ENCODE results near the gene APBB3. TPM values are rescaled to one million over a fixed set of nuclear protein-coding genes. Genes with fewer than 3 reads are reported as not detected.
A peak's percentile ranks its signal among the peaks of the same experiment; 100 is the strongest.
"Not testable (repeated sequence)": the region's sequence is repeated elsewhere in the genome, so short reads cannot be mapped to it uniquely, and the experiment has no call there.

APBB3 gene
- total RNA-seq, 2 experiments from 2014 or later, result 20.0 to 24.8 TPM

GRCh38 chr5:140593070-140593469 is 28.7 kb upstream of the APBB3 start:
- H3K27me3 Mint-ChIP-seq; ATAC-seq; H3K4me1 Mint-ChIP-seq; H3K9me3 Mint-ChIP-seq (ENCODE audit: low read depth); CTCF ChIA-PET; H3K36me3 Mint-ChIP-seq; DNase-seq; H3K4me3 Mint-ChIP-seq; H3K27ac Mint-ChIP-seq: not testable (repeated sequence)

DNA sequence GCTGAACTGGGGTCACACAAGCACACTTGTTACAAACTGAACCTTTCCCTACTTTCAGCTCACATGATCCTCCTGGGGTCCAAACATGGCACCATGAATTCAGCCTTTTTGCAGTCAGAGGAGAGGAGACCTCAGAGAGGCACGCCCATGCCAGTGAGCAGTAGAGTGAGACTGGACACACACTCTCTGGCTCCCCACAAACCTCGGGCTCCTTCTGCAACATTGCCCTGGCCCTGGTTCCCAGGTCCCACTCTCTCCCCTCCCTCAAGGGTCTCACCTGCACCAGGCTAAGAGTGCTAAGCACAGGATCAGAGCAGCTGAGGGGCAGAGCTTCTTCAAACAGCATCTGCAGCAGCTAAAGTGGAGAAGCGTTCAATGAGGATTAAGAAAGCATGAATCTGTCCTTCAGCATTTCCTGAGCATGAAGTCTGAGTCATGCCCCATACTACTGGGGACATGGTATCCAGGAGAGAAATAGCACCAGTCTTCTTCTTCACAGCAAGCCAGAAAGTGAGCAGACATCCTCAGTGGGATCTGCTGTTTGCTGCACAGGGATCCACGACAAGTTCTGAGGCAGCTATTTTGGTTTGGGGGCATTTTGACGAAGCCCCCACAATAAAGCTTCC is 27.5 kb upstream of the APBB3 start:
- H3K27me3 Mint-ChIP-seq, result peaks cover 5% of the 10 kb centered on the region
- no peak overlapping the region for H3K4me3 Mint-ChIP-seq
- no peaks in the 10 kb centered on the region for H3K36me3 Mint-ChIP-seq
- CTCF ChIA-PET, result no interaction called here
- no peaks in the 10 kb centered on the region for H3K9me3 Mint-ChIP-seq (ENCODE audit: low read depth)
- no peak for ATAC-seq
- H3K27ac Mint-ChIP-seq, result no peak overlapping the region
- DNase-seq, result no peak
- no peaks in the 10 kb centered on the region for H3K4me1 Mint-ChIP-seq

DNA sequence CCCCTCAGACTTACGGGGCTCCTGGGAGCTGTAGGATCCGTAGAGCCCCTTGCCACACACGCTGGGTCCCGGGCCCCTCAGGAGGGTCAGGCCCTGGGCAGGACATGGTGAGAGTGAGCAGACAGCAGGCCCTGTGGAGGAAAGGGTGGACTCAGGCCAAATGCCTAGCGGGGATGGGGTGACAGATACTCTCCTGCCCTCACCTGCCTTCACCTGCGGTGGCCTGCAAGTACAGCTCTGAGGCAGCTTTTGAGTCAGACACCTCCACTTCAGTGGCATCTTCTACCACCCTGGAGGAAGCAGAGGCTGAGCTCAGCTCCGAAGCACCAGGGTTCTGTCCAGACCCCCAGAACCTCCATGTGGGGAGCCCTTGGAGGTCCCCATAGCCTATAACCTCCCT is 26.5 kb upstream of the APBB3 start:
- no peaks in the 10 kb centered on the region for H3K9me3 Mint-ChIP-seq (ENCODE audit: low read depth)
- CTCF ChIA-PET, result no interaction called here
- H3K4me3 Mint-ChIP-seq, result no peak overlapping the region
- no peak overlapping the region for H3K27ac Mint-ChIP-seq
- no peaks in the 10 kb centered on the region for H3K36me3 Mint-ChIP-seq
- H3K4me1 Mint-ChIP-seq, result no peaks in the 10 kb centered on the region
- no peak for DNase-seq
- no peak for ATAC-seq
- H3K27me3 Mint-ChIP-seq, result peaks cover 12% of the 10 kb centered on the region

DNA sequence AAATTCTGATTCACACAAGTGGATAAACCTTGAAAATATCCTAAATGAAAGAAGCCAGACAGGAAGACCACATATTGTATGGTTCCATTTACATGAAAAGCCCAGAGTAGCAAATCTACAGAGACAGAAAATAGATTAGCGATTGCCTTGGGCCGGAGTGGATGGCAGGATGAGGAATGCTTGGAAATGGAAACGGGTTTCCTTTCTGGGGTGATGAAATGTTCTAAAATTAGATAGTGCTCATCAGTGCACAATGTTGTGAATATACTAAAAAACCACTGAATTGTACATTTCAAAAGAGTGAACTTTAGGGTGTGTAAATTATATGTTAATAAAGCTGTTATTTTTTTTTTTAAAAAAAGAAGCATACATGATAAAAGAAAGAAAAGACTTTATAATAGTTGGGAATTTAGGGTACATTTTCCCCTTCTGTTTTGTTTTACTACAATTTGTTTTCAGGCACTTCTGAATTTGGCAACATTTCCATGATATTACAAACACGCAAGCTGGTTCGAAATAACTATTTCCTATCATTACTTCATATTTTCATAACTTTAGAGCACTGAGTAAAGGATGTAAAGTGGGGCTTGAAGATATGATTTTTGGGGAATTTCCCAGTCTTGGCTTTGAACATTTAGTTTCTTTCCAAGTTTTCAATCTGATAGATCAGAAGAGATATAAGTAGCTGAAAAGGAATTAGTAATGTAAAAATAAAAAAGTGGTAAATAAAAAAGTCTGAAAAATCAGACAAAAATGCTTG is 24.1 kb upstream of the APBB3 start:
- no peak for DNase-seq

GRCh38 chr5:140587495-140587894 is 23.1 kb upstream of the APBB3 start:
- CTCF ChIA-PET, result no interaction called here
- DNase-seq (no peak), ATAC-seq (no peak)
- no peak overlapping the region for H3K4me3 Mint-ChIP-seq
- H3K4me1 Mint-ChIP-seq, result no peaks in the 10 kb centered on the region
- H3K9me3 Mint-ChIP-seq (ENCODE audit: low read depth), result no peaks in the 10 kb centered on the region
- H3K36me3 Mint-ChIP-seq, result no peaks in the 10 kb centered on the region
- H3K27me3 Mint-ChIP-seq, result peaks cover 16% of the 10 kb centered on the region
- no peak overlapping the region for H3K27ac Mint-ChIP-seq

More for the DNA sequence above, 24.1 kb upstream of the APBB3 start:
- Mint-ChIP-seq H3K27ac (no peak overlapping the region), H3K4me3 (no peak overlapping the region), H3K36me3 (no peaks in the 10 kb centered on the region), H3K27me3 (peaks cover 12% of the 10 kb centered on the region), H3K9me3 (ENCODE audit: low read depth) (no peaks in the 10 kb centered on the region), H3K4me1 (no peaks in the 10 kb centered on the region)
- CTCF ChIA-PET, result interaction anchor here (1.1 kb wide), 1 partner anchor 225 kb away, joined by 3 read pairs; no protein-coding TSS in a partner anchor
- no peak for ATAC-seq

- H3K4me3 Mint-ChIP-seq; H3K4me1 Mint-ChIP-seq; ATAC-seq; CTCF ChIA-PET; H3K9me3 Mint-ChIP-seq (ENCODE audit: low read depth); H3K27ac Mint-ChIP-seq; H3K36me3 Mint-ChIP-seq; DNase-seq: not testable (repeated sequence)
- peaks cover 21% of the 10 kb centered on the region for H3K27me3 Mint-ChIP-seq
Observed at GRCh38 chr5:140579188-140579747, 14.9 kb upstream of the APBB3 start.

- no peak overlapping the region for H3K27ac Mint-ChIP-seq
- CTCF ChIA-PET, result interaction anchor here (1.0 kb wide), 1 partner anchor 131 kb away, joined by 3 read pairs; no protein-coding TSS in a partner anchor
Observed at GRCh38 chr5:140576776-140577201, 12.4 kb upstream of the APBB3 start.

DNA sequence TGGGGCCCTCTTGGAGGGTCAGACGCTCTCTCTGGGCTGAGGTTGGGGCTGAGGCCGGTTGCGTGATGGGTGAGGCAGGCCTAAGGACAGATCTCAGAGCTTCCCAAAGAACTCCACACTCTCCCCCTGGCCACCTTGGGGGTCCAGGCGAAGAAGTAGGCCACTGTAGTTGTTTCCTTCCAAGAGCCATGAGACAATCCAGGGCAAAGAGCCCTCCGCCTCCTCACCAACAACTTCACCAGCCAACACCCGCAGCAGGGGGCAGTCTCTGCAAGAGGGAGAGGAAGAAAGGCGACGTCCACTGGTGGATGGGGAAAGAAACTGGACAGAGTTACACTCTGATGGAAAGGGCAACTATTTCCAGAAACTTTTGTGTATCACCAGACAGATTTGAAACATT is 10.9 kb upstream of the APBB3 start:
- DNase-seq (no peak), ATAC-seq (no peak)
- peaks cover 2% of the 10 kb centered on the region for H3K27me3 Mint-ChIP-seq
- H3K27ac Mint-ChIP-seq, result no peak overlapping the region
- no peaks in the 10 kb centered on the region for H3K4me1 Mint-ChIP-seq
- CTCF ChIA-PET, result interaction anchor here (1.2 to 1.3 kb wide), 3 partner anchors 9 to 59 kb away, joined by 4 read pairs; partner anchors contain the start of gene CD14
- H3K9me3 Mint-ChIP-seq (ENCODE audit: low read depth), result no peaks in the 10 kb centered on the region
- peaks cover 7% of the 10 kb centered on the region for H3K36me3 Mint-ChIP-seq
- no peak overlapping the region for H3K4me3 Mint-ChIP-seq

More at GRCh38 chr5:140576776-140577201, 12.4 kb upstream of the APBB3 start:
- DNase-seq (no peak), ATAC-seq (no peak)
- Mint-ChIP-seq H3K36me3 (peaks cover 2% of the 10 kb centered on the region), H3K27me3 (peaks cover 14% of the 10 kb centered on the region), H3K4me3 (no peak overlapping the region), H3K4me1 (no peaks in the 10 kb centered on the region), H3K9me3 (ENCODE audit: low read depth) (no peaks in the 10 kb centered on the region)

GRCh38 chr5:140574165-140574564 is 9.8 kb upstream of the APBB3 start:
- Mint-ChIP-seq H3K9me3 (ENCODE audit: low read depth) (no peaks in the 10 kb centered on the region), H3K27me3 (no peaks in the 10 kb centered on the region), H3K27ac (no peak overlapping the region), H3K36me3 (peaks cover 9% of the 10 kb centered on the region), H3K4me3 (no peak overlapping the region), H3K4me1 (peaks cover 11% of the 10 kb centered on the region)
- ATAC-seq (no peak), DNase-seq (no peak)
- CTCF ChIA-PET, result interaction anchor here (0.7 to 1.2 kb wide), 3 partner anchors 21 to 146 kb away, joined by 3 to 5 read pairs (median 4); partner anchors contain the start of gene CD14

DNA sequence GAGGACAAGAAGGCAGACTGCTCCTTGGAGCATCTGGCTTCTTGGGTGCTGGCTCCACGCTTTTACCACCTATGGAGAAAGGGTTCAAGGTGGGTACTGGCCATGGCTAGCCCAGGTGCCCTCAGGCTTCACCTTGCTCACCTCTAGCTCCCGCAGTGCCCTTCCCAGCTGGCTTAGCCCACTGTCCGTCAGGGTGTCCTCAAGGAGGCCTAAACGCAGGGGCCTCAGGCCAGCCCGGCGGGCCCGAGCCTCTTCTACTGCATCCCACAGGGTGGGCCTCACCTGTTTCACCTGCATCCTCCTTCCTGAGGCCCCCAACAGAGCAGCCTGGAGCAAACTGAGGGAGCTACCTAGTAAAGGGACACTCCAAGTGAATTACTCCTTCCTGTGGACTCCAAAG is 9.3 kb upstream of the APBB3 start:
- Mint-ChIP-seq H3K27me3 (no peaks in the 10 kb centered on the region), H3K9me3 (ENCODE audit: low read depth) (no peaks in the 10 kb centered on the region), H3K27ac (no peak overlapping the region), H3K4me3 (no peak overlapping the region), H3K36me3 (peaks cover 10% of the 10 kb centered on the region), H3K4me1 (peaks cover 16% of the 10 kb centered on the region)
- no peak for DNase-seq
- CTCF ChIA-PET, result interaction anchor here (0.7 kb wide), 1 partner anchor 21 kb away, joined by 5 read pairs; no protein-coding TSS in a partner anchor
- no peak for ATAC-seq

- ATAC-seq (no peak), DNase-seq (no peak)
- no peaks in the 10 kb centered on the region for H3K27me3 Mint-ChIP-seq
Observed at GRCh38 chr5:140571105-140571504, 6.7 kb upstream of the APBB3 start.

GRCh38 chr5:140570488-140570887 is 6.1 kb upstream of the APBB3 start:
- H3K36me3 Mint-ChIP-seq, result peaks cover 34% of the 10 kb centered on the region
- H3K4me1 Mint-ChIP-seq, result peaks cover 46% of the 10 kb centered on the region

More at GRCh38 chr5:140571105-140571504, 6.7 kb upstream of the APBB3 start:
- Mint-ChIP-seq H3K4me1 (peaks cover 40% of the 10 kb centered on the region), H3K4me3 (no peak overlapping the region), H3K36me3 (peaks cover 31% of the 10 kb centered on the region), H3K9me3 (ENCODE audit: low read depth) (no peaks in the 10 kb centered on the region), H3K27ac (no peak overlapping the region)
- CTCF ChIA-PET, result interaction anchor here (1.8 kb wide), 1 partner anchor 64 kb away, joined by 8 read pairs; no protein-coding TSS in a partner anchor

DNA sequence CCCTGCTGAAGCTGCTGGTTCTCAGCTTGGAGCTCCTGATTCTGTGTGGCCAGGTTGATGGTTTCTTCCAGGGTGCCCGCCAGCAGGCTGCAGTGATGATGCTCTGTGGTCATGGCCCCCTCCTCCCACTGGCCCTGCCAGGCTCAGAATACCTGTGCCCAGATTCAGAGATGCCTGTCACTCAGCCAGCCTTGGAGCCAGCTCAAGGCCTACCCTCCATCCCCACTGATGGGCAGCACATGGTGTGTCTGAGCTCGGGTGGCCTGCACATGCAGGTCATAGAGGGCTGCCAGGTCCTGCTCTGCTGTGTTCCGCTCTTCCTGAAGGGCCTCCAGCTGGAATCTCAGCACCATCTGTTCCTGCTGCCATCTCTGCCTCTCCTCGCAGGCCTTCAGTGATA is 5.7 kb upstream of the APBB3 start:
- DNase-seq (peak; percentile 34), ATAC-seq (no peak)
- Mint-ChIP-seq H3K9me3 (ENCODE audit: low read depth) (no peaks in the 10 kb centered on the region), H3K27me3 (no peaks in the 10 kb centered on the region), H3K4me1 (peaks cover 48% of the 10 kb centered on the region), H3K4me3 (peak overlapping the region; percentile 29), H3K27ac (peak overlapping the region; percentile 96), H3K36me3 (peaks cover 36% of the 10 kb centered on the region)
- CTCF ChIA-PET, result interaction anchor here (1.3 to 1.8 kb wide), 5 partner anchors 65 to 207 kb away, joined by 3 to 8 read pairs (median 7); partner anchors contain the start of genes IK, NDUFA2 and TMCO6

More at GRCh38 chr5:140570488-140570887, 6.1 kb upstream of the APBB3 start:
- CTCF ChIA-PET, result interaction anchor here (1.3 to 1.8 kb wide), 4 partner anchors 65 to 207 kb away, joined by 3 to 8 read pairs (median 6); partner anchors contain the start of genes IK and NDUFA2
- peak overlapping the region; percentile 29 for H3K4me3 Mint-ChIP-seq
- no peaks in the 10 kb centered on the region for H3K27me3 Mint-ChIP-seq
- peak overlapping the region; percentile 96 for H3K27ac Mint-ChIP-seq
- no peaks in the 10 kb centered on the region for H3K9me3 Mint-ChIP-seq (ENCODE audit: low read depth)
- ATAC-seq (no peak), DNase-seq (no peak)

Measured in activated CD8-positive, alpha-beta memory T cell treated with anti-CD3 and anti-CD28 coated beads, Interleukin-2, amount 10 ng/mL, durations not matched to agents 7 days and 5 days (primary cell).